IMR-90 (cell line): ENCODE results near the gene TBC1D22A. TPM values are rescaled to one million over a fixed set of nuclear protein-coding genes. Genes with fewer than 3 reads are reported as not detected.

Experiments
- ATAC-seq: fragments of 200-7000 bp; cut with Tn5 transposase; 2 replicates; pipeline ENCODE4 v1.9.1; 2020; ENCODE audit warnings: low read depth, mild to moderate bottlenecking, moderate library complexity
- BruUV-seq: library from RNA; stranded (reverse); fragments of 400-500 nt; replicated peaks from 2 replicates; lab custom pipeline; 2021; lab: Mats Ljungman, UMichigan
- CTCF ChIA-PET: fragments of 300-600 bp; formaldehyde crosslinking; extraction: SDS; loops from one replicate; lab custom pipeline; 2021; ENCODE audit warnings: antibody characterized with exemption; lab: Yijun Ruan, JAX
- POLR2A ChIA-PET: fragments of 300-600 bp; sonication (Branson Sonifier 250); formaldehyde crosslinking; loops from one replicate; lab custom pipeline; 2022; ENCODE audit warnings: antibody characterized with exemption; ENCODE audit not compliant: unreplicated experiment; lab: Charles Lee
- DNase-seq: peaks from one replicate; pipeline ENCODE4 v3.0.0; 2013
- H2AFZ ChIP-seq: replicated peaks from 2 replicates; pipeline ENCODE3; 2013; ENCODE audit warnings: low read length, mild to moderate bottlenecking; ENCODE audit not compliant: poor library complexity
- H2AK5ac ChIP-seq: 2 replicates; pipeline ENCODE4 v1.6.1; 2013; ENCODE audit warnings: low read depth, low read length, inconsistent platforms
- H2AK9ac ChIP-seq: replicated peaks from 2 replicates; pipeline ENCODE3; 2013; ENCODE audit warnings: mild to moderate bottlenecking, low read depth, low read length, moderate library complexity; ENCODE audit not compliant: poor library complexity
- H2BK120ac ChIP-seq: 2 replicates; pipeline ENCODE4 v1.6.1; 2013; ENCODE audit warnings: low read depth, low read length, inconsistent platforms
- H2BK15ac ChIP-seq: 3 replicates; pipeline ENCODE4 v1.6.1; 2013; ENCODE audit warnings: low read depth, low read length, inconsistent platforms
- H2BK20ac ChIP-seq: 2 replicates; pipeline ENCODE4 v1.6.1; 2013; ENCODE audit warnings: low read depth, mild to moderate bottlenecking, inconsistent platforms, low read length, moderate library complexity
- H2BK5ac ChIP-seq: 2 replicates; pipeline ENCODE4 v1.6.1; 2013; ENCODE audit warnings: mild to moderate bottlenecking, low read depth, low read length, inconsistent platforms; ENCODE audit not compliant: poor library complexity, severe bottlenecking
- H3K14ac ChIP-seq: replicated peaks from 2 replicates; pipeline ENCODE4 v1.6.1; 2013; ENCODE audit warnings: low read depth, low read length, inconsistent platforms
- H3K18ac ChIP-seq: 2 replicates; pipeline ENCODE4 v1.6.1; 2013; ENCODE audit warnings: low read depth, low read length, control low read depth
- H3K23ac ChIP-seq: 2 replicates; pipeline ENCODE4 v1.6.1; 2013; ENCODE audit warnings: low read depth, low read length, inconsistent platforms
- H3K27ac ChIP-seq: 2 replicates; pipeline ENCODE4 v1.5.1; 2013; ENCODE audit warnings: mild to moderate bottlenecking, control low read depth, low read length; ENCODE audit not compliant: insufficient read depth
- H3K27me3 ChIP-seq: 2 replicates; pipeline ENCODE4 v1.6.1; 2013; ENCODE audit warnings: low read length; ENCODE audit not compliant: control insufficient read depth, insufficient read depth
- H3K36me3 ChIP-seq: 2 replicates; pipeline ENCODE4 v1.6.1; 2013; ENCODE audit warnings: low read length, mixed read lengths; ENCODE audit not compliant: control insufficient read depth, insufficient read depth
- H3K4ac ChIP-seq: 2 replicates; pipeline ENCODE4 v1.6.1; 2013; ENCODE audit warnings: low read depth, low read length, inconsistent platforms
- H3K4me1 ChIP-seq: 2 replicates; pipeline ENCODE4 v1.6.1; 2013; ENCODE audit warnings: low read length, mixed read lengths; ENCODE audit not compliant: control insufficient read depth, insufficient read depth
- H3K4me2 ChIP-seq: 2 replicates; pipeline ENCODE4 v1.6.1; 2013; ENCODE audit warnings: low read depth, mild to moderate bottlenecking, control low read depth, low read length, moderate library complexity
- H3K4me3 ChIP-seq: 2 replicates; pipeline ENCODE4 v1.5.1; 2013; ENCODE audit warnings: low read depth, mild to moderate bottlenecking, control low read depth, low read length, moderate library complexity; ENCODE audit not compliant: insufficient read depth
- H3K56ac ChIP-seq: 2 replicates; pipeline ENCODE4 v1.6.1; 2013; ENCODE audit warnings: low read length, inconsistent platforms; ENCODE audit not compliant: insufficient read depth; ENCODE audit errors: extremely low read depth
- H3K79me1 ChIP-seq, 2 experiments: 2 replicates each; pipeline ENCODE4 v1.6.1; 2013; ENCODE audit warnings: low read length in 2 of 2, inconsistent platforms in 1 of 2, low read depth in 1 of 2
- H3K9ac ChIP-seq: 2 replicates; pipeline ENCODE4 v1.6.1; 2013; ENCODE audit warnings: low read depth, low read length, control low read depth
- H3K9me1 ChIP-seq: 2 replicates; pipeline ENCODE4 v1.6.1; 2013; ENCODE audit warnings: low read length, inconsistent platforms; ENCODE audit not compliant: insufficient read depth
- H3K9me3 ChIP-seq: 2 replicates; pipeline ENCODE4 v1.6.1; 2013; ENCODE audit warnings: low read length; ENCODE audit not compliant: control insufficient read depth, insufficient read depth
- H4K20me1 ChIP-seq: 2 replicates; pipeline ENCODE4 v1.6.1; 2013; ENCODE audit warnings: low read length, inconsistent platforms; ENCODE audit not compliant: insufficient read depth
- H4K5ac ChIP-seq: 2 replicates; pipeline ENCODE4 v1.6.1; 2013; ENCODE audit warnings: mild to moderate bottlenecking, low read depth, low read length, control low read depth
- H4K8ac ChIP-seq, 2 experiments: 2 replicates each; pipeline ENCODE4 v1.6.1; 2013; ENCODE audit warnings: low read depth in 2 of 2, low read length in 2 of 2, control low read depth in 1 of 2, inconsistent platforms in 1 of 2
- H4K91ac ChIP-seq: 2 replicates; pipeline ENCODE4 v1.6.1; 2013; ENCODE audit warnings: low read depth, low read length, inconsistent platforms; ENCODE audit not compliant: insufficient read depth
- FOS ChIP-seq: fragments of 150-350 bp; IDR thresholded peaks from 2 replicates; pipeline ENCODE4 v1.6.1; 2016; ENCODE audit warnings: low read depth, low read length
- MXI1 ChIP-seq: IDR thresholded peaks from 2 replicates; pipeline ENCODE4 v1.6.1; 2012; ENCODE audit warnings: low read depth, mild to moderate bottlenecking, low read length, moderate library complexity, borderline replicate concordance
- NFE2L2 ChIP-seq: fragments of 150-350 bp; IDR thresholded peaks from 2 replicates; pipeline ENCODE4 v1.6.1; 2016; ENCODE audit warnings: low read depth, mild to moderate bottlenecking, low read length
- RAD21 ChIP-seq: IDR thresholded peaks from 2 replicates; pipeline ENCODE4 v1.6.1; 2012; ENCODE audit warnings: low read length, improper control_type of control experiment
- RFX5 ChIP-seq: IDR thresholded peaks from 2 replicates; pipeline ENCODE4 v1.8.0; 2012; ENCODE audit warnings: low read depth, mild to moderate bottlenecking, low read length, moderate library complexity
- SMC3 ChIP-seq: fragments of 150-350 bp; IDR thresholded peaks from 2 replicates; pipeline ENCODE4 v1.6.1; 2016; ENCODE audit warnings: low read depth, mild to moderate bottlenecking, antibody characterized with exemption, low read length, moderate library complexity
- WGBS, 2 experiments: methylation state at CpG; one replicate each; pipeline versions ENCODE4 v1.1.5 to v1.1.7; 2013; ENCODE audit warnings: missing lambda C conversion rate in 2 of 2; ENCODE audit not compliant: insufficient read length in 1 of 2; ENCODE audit errors: extremely low coverage in 2 of 2; 5-methylcytosine and 5-hydroxymethylcytosine counted together
- dilution Hi-C: fragments of 300-500 bp; cut with HindIII; formaldehyde crosslinking; loops from one replicate; pipeline ENCODE4 v1.14.3; 2018; ENCODE audit warnings: low sequenced_read_pairs; ENCODE audit not compliant: unreplicated experiment
- in situ Hi-C: fragments of 300-500 bp; cut with MboI; formaldehyde crosslinking; loops from 3 replicates; pipeline ENCODE4 v1.14.3; 2019; ENCODE audit warnings: low sequenced_read_pairs, inconsistent platforms, mixed read lengths
- intact Hi-C: fragments of 100-400 bp; cut with micrococcal nuclease; formaldehyde crosslinking; loops from 2 replicates; pipeline ENCODE4 v1.10.0; 2022
- polyA plus RNA-seq, 3 experiments: library from polyadenylated mRNA; depleted of rRNA; stranded (reverse); fragments of >200 nt; gene quantifications; 2 replicates each; pipeline ENCODE4 v1.2.3, GENCODE V29; 2012; ENCODE audit warnings: low replicate concordance in 1 of 3
- total RNA-seq: library from RNA; depleted of rRNA; stranded (reverse); fragments of >200 nt; gene quantifications from 2 replicates; pipeline ENCODE4 v1.2.3, GENCODE V29; 2012

TBC1D22A gene
- total and polyA plus RNA-seq, 2 of the 4 experiments (the other 2 are of a cell fraction): 9.0 to 16.7 TPM

GRCh38 chr22:46933040-46933930 lies 170.8 kb downstream of the TBC1D22A start:
- dilution Hi-C loops (no loop called here), in situ Hi-C loops (no loop called here)
- H3K27ac ChIP-seq: no peak overlapping the region

More at GRCh38 chr22:46933040-46933930, 170.8 kb downstream of the TBC1D22A start:
- intact Hi-C loops: no loop called here
- Histone ChIP-seq H4K8ac (peak overlapping the region in 1 of 2 experiments; percentile 8; a peak in 1 of 4 replicates), H4K91ac (no peak overlapping the region), H3K23ac (no peak overlapping the region), H3K4me1 (peaks cover 23% of the 10 kb centered on the region), H3K14ac (0 out of 2 replicates have a peak overlapping the region, but pooled peaks have one; percentile 57), H3K9ac (no peak overlapping the region), H2BK120ac (no peak overlapping the region), H3K79me1 (peaks cover 17 to 53% of the 10 kb centered on the region in 2 experiments; a peak in 3 of 4 replicates), H4K20me1 (peaks cover 10% of the 10 kb centered on the region), H2BK5ac (no peak overlapping the region), H3K4ac (peak overlapping the region; percentile 22; the same call in 1 of the 2 replicates), H3K18ac (no peak overlapping the region), H2AK5ac (no peak overlapping the region), H3K36me3 (no peaks in the 10 kb centered on the region), H4K5ac (no peak overlapping the region), H2BK15ac (no peak overlapping the region), H3K56ac (no peak overlapping the region), H3K27me3 (no peaks in the 10 kb centered on the region), H3K9me1 (peaks cover 27% of the 10 kb centered on the region), H3K9me3 (no peaks in the 10 kb centered on the region), H3K4me2 (no peak overlapping the region), H3K4me3 (no peak overlapping the region), H2AFZ (no peak overlapping the region), H2BK20ac (no peak overlapping the region), H2AK9ac (no peak overlapping the region)
- no peak for TF ChIP-seq NFE2L2
- no peak for TF ChIP-seq SMC3
- TF ChIP-seq RFX5: no peak
- TF ChIP-seq RAD21: no peak
- no peak for TF ChIP-seq FOS
- TF ChIP-seq MXI1: no peak
- ChIA-PET CTCF (no interaction called here), POLR2A (no interaction called here)
- DNase-seq: no peak
- WGBS, 2 experiments: 100% methylated on average over 4 of the region's 11 CpGs; no CpG with 5 or more reads in 1 of the 2 experiments
- no peak for ATAC-seq
- BruUV-seq: no TSS peak
